Renal cortex interstitium (tissue), 11 donors: ENCODE data around the gene IDH2. TPM values are rescaled to one million over a fixed set of nuclear protein-coding genes. Genes with fewer than 3 reads are reported as not detected.
"Not testable (repeated sequence)": the region's sequence is repeated elsewhere in the genome, so short reads cannot be mapped to it uniquely, and the experiment has no call there.

ENCODE experiments used
- DNase-seq, 11 donors: peaks; one replicate each; pipeline ENCODE4 v3.0.0-alpha.2; 2013; ENCODE audit warnings: low read depth in 9 of 11, low spot score in 4 of 11; ENCODE audit errors: extremely low read depth in 1 of 11
- polyA plus RNA-seq, 3 donors: library from polyadenylated mRNA; unstranded; fragments of 120-200 nt; gene quantifications; one replicate each; pipeline ENCODE4 v1.2.1, GENCODE V29; 2013; ENCODE audit not compliant: insufficient read length in 3 of 3

The IDH2 gene
- polyA plus RNA-seq, 3 donors, result 175 to 241 (median 184) TPM

GRCh38 chr15:90126596-90127435 lies 24.5 kb upstream of the IDH2 start:
- peak in 3 of 11 donors; percentile 12 to 52 (median 34) for DNase-seq

GRCh38 chr15:90126022-90126421 lies 23.8 kb upstream of the IDH2 start:
- DNase-seq, result no peak

GRCh38 chr15:90124507-90124906 lies 22.2 kb upstream of the IDH2 start:
- DNase-seq, result no peak

- DNase-seq, result no peak
Observed at GRCh38 chr15:90121086-90121485, 18.8 kb upstream of the IDH2 start.

- no peak for DNase-seq
Observed at GRCh38 chr15:90119367-90119766, 17.1 kb upstream of the IDH2 start.

GRCh38 chr15:90115783-90116182 lies 13.5 kb upstream of the IDH2 start:
- DNase-seq, result no peak

GRCh38 chr15:90114451-90114901 lies 12.2 kb upstream of the IDH2 start:
- no peak for DNase-seq

- no peak for DNase-seq
Observed at GRCh38 chr15:90113166-90113565, 10.9 kb upstream of the IDH2 start.

GRCh38 chr15:90109163-90109751 lies 7.0 kb upstream of the IDH2 start:
- DNase-seq, result not testable (repeated sequence)

GRCh38 chr15:90108038-90108437 lies 5.8 kb upstream of the IDH2 start:
- not testable (repeated sequence) for DNase-seq

- no peak for DNase-seq
Observed at GRCh38 chr15:90106522-90107117, 4.4 kb upstream of the IDH2 start.

- DNase-seq, result no peak
Observed at GRCh38 chr15:90105521-90105920, 3.3 kb upstream of the IDH2 start.

- DNase-seq, result no peak
Observed at GRCh38 chr15:90104551-90104950, 2.3 kb upstream of the IDH2 start.

- no peak for DNase-seq
Observed at GRCh38 chr15:90103701-90104329, 1.5 kb upstream of the IDH2 start.

- DNase-seq, result peak in 3 of 11 donors; percentile 18 to 49 (median 29)
Observed at GRCh38 chr15:90101130-90101968, 919 bp downstream of the IDH2 start.

- no peak for DNase-seq
Observed at GRCh38 chr15:90099868-90100831, 2.1 kb downstream of the IDH2 start.

GRCh38 chr15:90099072-90099867 lies 3.0 kb downstream of the IDH2 start:
- DNase-seq, result no peak
